ENCODE results near the gene FADS2. TPM values are rescaled to one million over a fixed set of nuclear protein-coding genes. Genes with fewer than 3 reads are reported as not detected.

The FADS2 gene
- total and polyA plus RNA-seq, 2 of the 13 experiments (the other 11 are each of a cell fraction or from before 2014, with no cell fraction given) = 90.1 to 124 TPM

DNA sequence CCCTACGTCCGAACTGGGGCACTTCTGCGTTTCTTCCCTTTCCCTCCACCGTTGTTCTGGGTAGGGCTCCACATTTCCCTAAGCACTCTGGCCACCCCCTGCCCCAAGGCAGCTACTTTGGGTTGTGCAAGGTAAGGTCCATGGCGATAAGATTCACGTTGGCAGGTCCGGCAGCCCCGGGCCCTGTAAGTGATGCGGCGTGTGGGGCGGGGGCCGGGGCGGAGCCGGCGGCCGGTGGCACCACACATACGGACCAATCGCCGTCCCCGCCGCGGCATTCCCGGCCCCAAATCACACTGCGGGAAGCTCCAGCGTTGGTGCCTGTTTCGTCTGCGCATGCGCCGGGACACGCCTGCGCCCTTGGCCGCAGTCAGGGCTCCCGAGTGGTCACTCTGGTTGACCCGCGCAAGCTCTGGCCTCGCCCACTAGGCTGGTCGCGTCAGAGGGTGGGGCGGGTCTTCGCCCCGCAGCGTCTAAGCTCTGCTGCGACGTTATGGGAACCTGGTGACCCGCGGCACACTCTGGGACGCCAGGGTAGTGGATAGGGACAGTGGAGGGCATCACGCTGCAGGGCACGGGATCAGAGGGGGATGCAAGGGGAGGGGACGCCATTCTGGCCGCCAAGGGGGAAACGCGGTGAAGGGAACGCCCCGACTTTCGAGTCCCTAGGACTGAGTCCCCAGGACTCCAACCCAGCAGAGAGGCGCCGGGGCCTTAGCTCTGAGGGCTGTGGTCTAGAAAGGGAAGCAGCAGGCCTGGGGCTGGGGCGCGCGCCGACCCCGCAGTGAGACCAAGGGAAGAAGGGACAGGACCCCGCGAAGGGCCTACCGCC lies 12.9 kb upstream of the FADS2 start (continued):
- TF ChIP-seq POLR2G (IDR thresholded peaks at IDR 0.05; ENCODE audit: low read depth, low read length) = peak; percentile 94
- no peak for TF ChIP-seq NFIB (CRISPR knock-in tag; IDR thresholded peaks at IDR 0.05; ENCODE audit: borderline replicate concordance)
- TF ChIP-seq, protein P1, sequence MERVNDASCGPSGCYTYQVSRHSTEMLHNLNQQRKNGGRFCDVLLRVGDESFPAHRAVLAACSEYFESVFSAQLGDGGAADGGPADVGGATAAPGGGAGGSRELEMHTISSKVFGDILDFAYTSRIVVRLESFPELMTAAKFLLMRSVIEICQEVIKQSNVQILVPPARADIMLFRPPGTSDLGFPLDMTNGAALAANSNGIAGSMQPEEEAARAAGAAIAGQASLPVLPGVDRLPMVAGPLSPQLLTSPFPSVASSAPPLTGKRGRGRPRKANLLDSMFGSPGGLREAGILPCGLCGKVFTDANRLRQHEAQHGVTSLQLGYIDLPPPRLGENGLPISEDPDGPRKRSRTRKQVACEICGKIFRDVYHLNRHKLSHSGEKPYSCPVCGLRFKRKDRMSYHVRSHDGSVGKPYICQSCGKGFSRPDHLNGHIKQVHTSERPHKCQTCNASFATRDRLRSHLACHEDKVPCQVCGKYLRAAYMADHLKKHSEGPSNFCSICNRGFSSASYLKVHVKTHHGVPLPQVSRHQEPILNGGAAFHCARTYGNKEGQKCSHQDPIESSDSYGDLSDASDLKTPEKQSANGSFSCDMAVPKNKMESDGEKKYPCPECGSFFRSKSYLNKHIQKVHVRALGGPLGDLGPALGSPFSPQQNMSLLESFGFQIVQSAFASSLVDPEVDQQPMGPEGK (CRISPR knock-in tag; IDR thresholded peaks at IDR 0.05) = peak; percentile 82
- TF ChIP-seq HIVEP1 (CRISPR knock-in tag; IDR thresholded peaks at IDR 0.05) = no peak
- TF ChIP-seq, protein P2, sequence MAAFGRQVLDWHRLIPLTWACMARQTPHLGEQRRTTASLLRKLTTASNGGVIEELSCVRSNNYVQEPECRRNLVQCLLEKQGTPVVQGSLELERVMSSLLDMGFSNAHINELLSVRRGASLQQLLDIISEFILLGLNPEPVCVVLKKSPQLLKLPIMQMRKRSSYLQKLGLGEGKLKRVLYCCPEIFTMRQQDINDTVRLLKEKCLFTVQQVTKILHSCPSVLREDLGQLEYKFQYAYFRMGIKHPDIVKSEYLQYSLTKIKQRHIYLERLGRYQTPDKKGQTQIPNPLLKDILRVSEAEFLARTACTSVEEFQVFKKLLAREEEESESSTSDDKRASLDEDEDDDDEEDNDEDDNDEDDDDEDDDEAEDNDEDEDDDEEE (CRISPR knock-in tag; IDR thresholded peaks at IDR 0.05) = peak; percentile 71; the same call in 1 of the 2 replicates
- no peak for TF ChIP-seq ZNF720 (CRISPR knock-in tag; IDR thresholded peaks at IDR 0.05)
- TF ChIP-seq, protein P3, sequence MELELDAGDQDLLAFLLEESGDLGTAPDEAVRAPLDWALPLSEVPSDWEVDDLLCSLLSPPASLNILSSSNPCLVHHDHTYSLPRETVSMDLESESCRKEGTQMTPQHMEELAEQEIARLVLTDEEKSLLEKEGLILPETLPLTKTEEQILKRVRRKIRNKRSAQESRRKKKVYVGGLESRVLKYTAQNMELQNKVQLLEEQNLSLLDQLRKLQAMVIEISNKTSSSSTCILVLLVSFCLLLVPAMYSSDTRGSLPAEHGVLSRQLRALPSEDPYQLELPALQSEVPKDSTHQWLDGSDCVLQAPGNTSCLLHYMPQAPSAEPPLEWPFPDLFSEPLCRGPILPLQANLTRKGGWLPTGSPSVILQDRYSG (CRISPR knock-in tag; IDR thresholded peaks at IDR 0.05) = 0 out of 2 replicates have a peak, but pooled peaks have one; percentile 53
- peak; percentile 70 for TF ChIP-seq CEBPG (CRISPR knock-in tag; IDR thresholded peaks at IDR 0.05)
- TF ChIP-seq ZBTB3 (CRISPR knock-in tag; IDR thresholded peaks at IDR 0.05; ENCODE audit: borderline replicate concordance, low read depth) = 0 out of 2 replicates have a peak, but pooled peaks have one; percentile 12
- TF ChIP-seq, protein P4, sequence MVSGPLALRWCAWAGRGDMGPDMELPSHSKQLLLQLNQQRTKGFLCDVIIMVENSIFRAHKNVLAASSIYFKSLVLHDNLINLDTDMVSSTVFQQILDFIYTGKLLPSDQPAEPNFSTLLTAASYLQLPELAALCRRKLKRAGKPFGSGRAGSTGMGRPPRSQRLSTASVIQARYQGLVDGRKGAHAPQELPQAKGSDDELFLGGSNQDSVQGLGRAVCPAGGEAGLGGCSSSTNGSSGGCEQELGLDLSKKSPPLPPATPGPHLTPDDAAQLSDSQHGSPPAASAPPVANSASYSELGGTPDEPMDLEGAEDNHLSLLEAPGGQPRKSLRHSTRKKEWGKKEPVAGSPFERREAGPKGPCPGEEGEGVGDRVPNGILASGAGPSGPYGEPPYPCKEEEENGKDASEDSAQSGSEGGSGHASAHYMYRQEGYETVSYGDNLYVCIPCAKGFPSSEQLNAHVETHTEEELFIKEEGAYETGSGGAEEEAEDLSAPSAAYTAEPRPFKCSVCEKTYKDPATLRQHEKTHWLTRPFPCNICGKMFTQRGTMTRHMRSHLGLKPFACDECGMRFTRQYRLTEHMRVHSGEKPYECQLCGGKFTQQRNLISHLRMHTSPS (CRISPR knock-in tag; IDR thresholded peaks at IDR 0.05; ENCODE audit: low read depth) = no peak; the same call in 1 of the 2 replicates
- TF ChIP-seq, protein P5, sequence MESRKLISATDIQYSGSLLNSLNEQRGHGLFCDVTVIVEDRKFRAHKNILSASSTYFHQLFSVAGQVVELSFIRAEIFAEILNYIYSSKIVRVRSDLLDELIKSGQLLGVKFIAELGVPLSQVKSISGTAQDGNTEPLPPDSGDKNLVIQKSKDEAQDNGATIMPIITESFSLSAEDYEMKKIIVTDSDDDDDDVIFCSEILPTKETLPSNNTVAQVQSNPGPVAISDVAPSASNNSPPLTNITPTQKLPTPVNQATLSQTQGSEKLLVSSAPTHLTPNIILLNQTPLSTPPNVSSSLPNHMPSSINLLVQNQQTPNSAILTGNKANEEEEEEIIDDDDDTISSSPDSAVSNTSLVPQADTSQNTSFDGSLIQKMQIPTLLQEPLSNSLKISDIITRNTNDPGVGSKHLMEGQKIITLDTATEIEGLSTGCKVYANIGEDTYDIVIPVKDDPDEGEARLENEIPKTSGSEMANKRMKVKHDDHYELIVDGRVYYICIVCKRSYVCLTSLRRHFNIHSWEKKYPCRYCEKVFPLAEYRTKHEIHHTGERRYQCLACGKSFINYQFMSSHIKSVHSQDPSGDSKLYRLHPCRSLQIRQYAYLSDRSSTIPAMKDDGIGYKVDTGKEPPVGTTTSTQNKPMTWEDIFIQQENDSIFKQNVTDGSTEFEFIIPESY (CRISPR knock-in tag; IDR thresholded peaks at IDR 0.05) = no peak
- no peak for TF ChIP-seq MAFK (conservative IDR thresholded peaks at IDR 0.05 in 1 of 2, IDR thresholded peaks at IDR 0.05 in 1 of 2; ENCODE audit: low read length in 2 of 2)
- TF ChIP-seq ARHGAP35 (CRISPR knock-in tag; IDR thresholded peaks at IDR 0.05; ENCODE audit: borderline replicate concordance) = no peak
- TF ChIP-seq ZNF780A (CRISPR knock-in tag; IDR thresholded peaks at IDR 0.05) = no peak
- TF ChIP-seq AGO2 (optimal IDR thresholded peaks at IDR 0.05; ENCODE audit: low read depth, low read length) = peak; percentile 71
- peak; percentile 92 for TF ChIP-seq ZNF12 (CRISPR knock-in tag; IDR thresholded peaks at IDR 0.05)
- no peak for TF ChIP-seq HDAC6 (IDR thresholded peaks at IDR 0.05; ENCODE audit: low read depth, low read length)
- TF ChIP-seq, protein P6, sequence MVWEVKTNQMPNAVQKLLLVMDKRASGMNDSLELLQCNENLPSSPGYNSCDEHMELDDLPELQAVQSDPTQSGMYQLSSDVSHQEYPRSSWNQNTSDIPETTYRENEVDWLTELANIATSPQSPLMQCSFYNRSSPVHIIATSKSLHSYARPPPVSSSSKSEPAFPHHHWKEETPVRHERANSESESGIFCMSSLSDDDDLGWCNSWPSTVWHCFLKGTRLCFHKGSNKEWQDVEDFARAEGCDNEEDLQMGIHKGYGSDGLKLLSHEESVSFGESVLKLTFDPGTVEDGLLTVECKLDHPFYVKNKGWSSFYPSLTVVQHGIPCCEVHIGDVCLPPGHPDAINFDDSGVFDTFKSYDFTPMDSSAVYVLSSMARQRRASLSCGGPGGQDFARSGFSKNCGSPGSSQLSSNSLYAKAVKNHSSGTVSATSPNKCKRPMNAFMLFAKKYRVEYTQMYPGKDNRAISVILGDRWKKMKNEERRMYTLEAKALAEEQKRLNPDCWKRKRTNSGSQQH (CRISPR knock-in tag; IDR thresholded peaks at IDR 0.05; ENCODE audit: low read depth) = peak; percentile 23; the same call in 1 of the 2 replicates

All from HepG2 (cell line).